Suprapubic skin (tissue), 4 donors: ENCODE measurements around the gene IFFO2.

ENCODE experiments used
- EP300 ChIP-seq: sonication (generic); formaldehyde crosslinking; IDR thresholded peaks from one replicate; pipeline ENCODE4 v1.6.1; 2017; ENCODE audit warnings: antibody characterized with exemption
- POLR2A ChIP-seq, 2 donors: fragments of 450-650 bp; IDR thresholded peaks; one replicate each; pipeline ENCODE4 v1.6.1; 2017; ENCODE audit warnings: antibody characterized with exemption in 2 of 2, mild to moderate bottlenecking in 2 of 2, moderate library complexity in 2 of 2
- POLR2AphosphoS5 ChIP-seq, 3 donors: sonication (generic); formaldehyde crosslinking; IDR thresholded peaks; one replicate each; pipeline ENCODE4 v1.6.1; 2017; ENCODE audit warnings: antibody characterized with exemption in 3 of 3
- TF ChIP-seq, protein P1 (sequence below), 2 donors: fragments of 200-600 bp in 1 of 2; fragments of 450-650 bp in 1 of 2; sonication (generic) in 1 of 2; IDR thresholded peaks; one replicate each; pipeline ENCODE4 v1.5.1; 2016 to 2019; ENCODE audit warnings: antibody characterized with exemption in 2 of 2, mild to moderate bottlenecking in 1 of 2, moderate library complexity in 1 of 2

DNA sequence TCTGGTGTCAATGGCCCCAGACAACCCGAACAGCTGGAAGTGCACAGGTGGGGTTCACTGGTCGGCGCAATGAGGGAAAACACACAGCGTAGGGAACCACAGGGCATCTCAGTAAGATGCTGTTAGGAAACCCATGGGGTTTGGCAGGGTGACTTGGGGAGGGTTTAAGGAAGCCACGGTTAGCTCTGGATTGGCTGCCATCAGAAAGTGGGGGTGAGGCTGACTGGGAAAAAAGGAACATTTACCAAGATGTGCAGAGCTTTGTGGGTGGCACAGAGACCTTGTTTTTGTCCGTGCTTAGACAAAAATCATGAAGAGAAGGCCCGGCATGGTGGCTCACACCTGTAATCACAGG lies 65.1 kb downstream of the IFFO2 start:
- TF ChIP-seq, protein P1, sequence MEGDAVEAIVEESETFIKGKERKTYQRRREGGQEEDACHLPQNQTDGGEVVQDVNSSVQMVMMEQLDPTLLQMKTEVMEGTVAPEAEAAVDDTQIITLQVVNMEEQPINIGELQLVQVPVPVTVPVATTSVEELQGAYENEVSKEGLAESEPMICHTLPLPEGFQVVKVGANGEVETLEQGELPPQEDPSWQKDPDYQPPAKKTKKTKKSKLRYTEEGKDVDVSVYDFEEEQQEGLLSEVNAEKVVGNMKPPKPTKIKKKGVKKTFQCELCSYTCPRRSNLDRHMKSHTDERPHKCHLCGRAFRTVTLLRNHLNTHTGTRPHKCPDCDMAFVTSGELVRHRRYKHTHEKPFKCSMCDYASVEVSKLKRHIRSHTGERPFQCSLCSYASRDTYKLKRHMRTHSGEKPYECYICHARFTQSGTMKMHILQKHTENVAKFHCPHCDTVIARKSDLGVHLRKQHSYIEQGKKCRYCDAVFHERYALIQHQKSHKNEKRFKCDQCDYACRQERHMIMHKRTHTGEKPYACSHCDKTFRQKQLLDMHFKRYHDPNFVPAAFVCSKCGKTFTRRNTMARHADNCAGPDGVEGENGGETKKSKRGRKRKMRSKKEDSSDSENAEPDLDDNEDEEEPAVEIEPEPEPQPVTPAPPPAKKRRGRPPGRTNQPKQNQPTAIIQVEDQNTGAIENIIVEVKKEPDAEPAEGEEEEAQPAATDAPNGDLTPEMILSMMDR (IDR thresholded peaks at IDR 0.05), result no peak
- TF ChIP-seq EP300 (no peak), POLR2A (IDR thresholded peaks at IDR 0.05) (no peak), POLR2AphosphoS5 (IDR thresholded peaks at IDR 0.05) (no peak)
